H1 (cell line): ENCODE results near the gene AHDC1. TPM values are rescaled to one million over a fixed set of nuclear protein-coding genes. Genes with fewer than 3 reads are reported as not detected.

Source experiments
- NANOG ChIP-seq: IDR thresholded peaks from 2 replicates; pipeline ENCODE4 v1.6.1; 2011; ENCODE audit warnings: low read length, low read depth, mild to moderate bottlenecking, inconsistent platforms; ENCODE audit not compliant: insufficient read depth, poor library complexity, severe bottlenecking
- polyA plus RNA-seq, 7 experiments: library from polyadenylated mRNA; depleted of rRNA in 3 of 7; stranded (reverse) in 5 of 7; unstranded in 2 of 7; fragments of >200 nt in 5 of 7; fragments of 200-250 nt in 2 of 7; gene quantifications; 1 replicate in 5 of 7; 2 replicates in 1 of 7; 4 replicates in 1 of 7; pipeline versions ENCODE4 v1.2.1 to v1.2.3, GENCODE V29; 2011 to 2013; ENCODE audit warnings: missing spikeins in 2 of 7, mixed read lengths in 2 of 7
- total RNA-seq: library from RNA; stranded (reverse); fragmentation: NEBNext Ultra II Directional; extraction: Animal tissue kit (Norgen Biotek cat#: 25700); gene quantifications from 2 replicates; pipeline ENCODE4 v1.2.1, GENCODE V29; 2021

The AHDC1 gene
- total and polyA plus RNA-seq, 2 of the 8 experiments (the other 6 are each of a cell fraction or from before 2014, with no cell fraction given): 4.4 to 35.1 TPM

DNA sequence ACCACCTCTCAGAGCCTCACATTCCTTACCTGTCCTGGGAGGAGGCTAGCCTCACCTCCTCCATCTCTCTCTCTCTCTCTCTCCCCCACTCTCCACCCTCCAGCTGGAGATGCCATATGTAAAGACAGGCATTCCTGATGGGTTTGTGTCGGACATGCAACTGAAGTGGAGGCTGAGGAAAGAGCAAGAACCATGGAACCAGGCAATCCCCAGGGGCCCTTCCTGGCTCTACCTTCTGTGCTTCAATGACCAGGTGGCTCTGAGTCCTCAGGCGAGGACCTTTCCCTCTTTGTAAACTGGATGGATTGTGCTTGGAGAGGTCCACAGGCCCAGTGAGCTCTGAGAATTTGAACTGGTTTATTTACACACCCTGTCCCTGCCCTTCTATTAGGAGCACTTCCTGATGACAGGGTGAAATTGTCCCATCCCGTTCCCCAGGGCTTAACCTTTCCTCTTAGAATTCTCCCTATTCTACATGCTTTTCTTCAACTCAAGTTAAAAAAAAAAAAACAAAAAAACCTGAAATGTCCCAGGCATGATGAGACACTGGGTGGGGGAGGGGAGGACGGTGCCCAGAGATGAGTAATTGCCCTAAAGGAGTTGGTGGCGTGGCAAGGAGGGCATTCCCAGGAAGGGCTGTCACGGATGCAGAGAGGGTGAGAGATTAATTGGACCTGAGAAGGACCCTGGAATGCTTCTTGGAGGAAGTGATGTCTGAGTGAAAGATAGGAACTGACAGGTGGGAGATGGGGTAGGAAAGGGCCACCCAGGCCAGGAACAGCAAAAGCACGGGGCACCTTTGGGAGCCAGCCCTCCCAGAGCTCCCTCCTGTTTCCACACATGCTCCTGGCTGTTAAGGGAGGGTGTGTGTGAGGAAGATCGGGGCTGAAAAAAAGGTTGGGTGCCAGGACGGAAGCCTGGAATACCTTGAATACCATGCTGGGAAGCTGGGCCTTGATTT, 63.8 kb downstream of the AHDC1 start (continued):
- no peak for TF ChIP-seq NANOG
